Measurements from ENCODE around the gene ITGAE.
A peak's percentile ranks its signal among the peaks of the same experiment; 100 is the strongest.

The ITGAE gene

DNA sequence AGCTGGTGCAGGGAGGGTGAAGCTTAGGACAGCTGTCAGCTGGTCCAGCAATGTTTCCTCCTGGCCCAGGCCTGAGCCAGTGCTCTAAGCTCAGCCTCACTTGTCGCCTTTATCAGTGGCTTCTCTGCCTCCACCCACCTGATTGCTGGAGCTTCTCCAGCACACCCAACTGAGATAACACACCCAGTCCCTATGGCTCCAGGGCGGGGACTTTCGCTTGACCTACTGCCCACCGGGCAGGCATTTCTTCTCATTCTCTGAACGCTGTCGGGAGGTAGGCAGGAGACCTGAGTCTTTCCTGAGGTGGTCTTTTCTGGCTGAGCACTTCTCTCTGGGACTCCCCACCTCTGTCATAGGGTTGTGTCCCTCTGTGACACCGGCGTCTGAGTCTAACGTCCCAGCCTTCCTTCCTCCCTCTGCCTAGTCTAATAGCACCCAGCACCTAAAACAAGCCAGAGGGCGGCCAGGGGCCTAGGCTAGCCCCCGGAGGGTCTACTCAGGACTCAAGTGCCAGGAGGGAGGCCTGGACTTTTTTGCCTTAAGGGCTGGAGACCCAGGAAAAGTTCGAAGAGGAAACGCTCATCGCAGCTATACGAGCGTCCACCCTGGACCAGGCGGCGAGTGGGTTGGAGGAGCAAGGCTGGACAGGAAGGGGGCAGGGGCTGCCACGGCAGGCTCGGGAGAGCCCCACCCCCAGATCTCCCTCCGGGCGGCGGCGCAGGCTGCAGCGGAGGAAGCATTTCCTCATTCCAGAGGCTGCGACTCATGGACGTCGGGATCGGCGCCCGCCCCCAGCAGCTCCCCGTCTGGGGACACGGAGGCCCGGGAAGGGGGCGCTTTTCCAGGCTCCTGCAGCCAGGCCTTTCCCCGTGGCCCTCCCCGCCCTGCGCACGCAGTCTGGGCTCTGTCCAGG is 133.4 kb downstream of the ITGAE start:
- peak; percentile 95 for DNase-seq (ENCODE audit: low spot score)

- DNase-seq (ENCODE audit: low spot score) = no peak
These were observed 134.5 kb downstream of the ITGAE start for GRCh38 chr17:3666516-3666915.

DNA sequence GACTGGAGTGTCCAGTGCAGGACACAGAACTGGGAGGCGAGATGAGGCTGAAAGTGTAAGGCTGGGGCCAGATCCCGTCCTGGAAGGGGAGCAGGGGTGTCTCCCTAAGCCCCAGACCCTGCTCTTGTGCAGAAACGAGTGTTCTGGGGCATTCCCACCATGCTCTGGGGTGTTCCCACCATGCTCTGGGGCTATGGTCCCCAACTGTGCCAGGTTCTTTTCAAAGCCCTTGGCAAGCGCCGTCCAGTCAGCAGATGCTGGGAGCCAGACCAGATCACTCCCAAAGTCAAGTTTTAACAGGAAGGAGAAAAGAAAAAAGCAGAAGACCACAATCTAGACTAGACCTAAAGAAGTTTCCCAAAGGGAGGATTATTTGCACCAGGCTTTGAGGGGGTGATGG is 135.2 kb downstream of the ITGAE start:
- DNase-seq (ENCODE audit: low spot score) = no peak
